ENCODE measurements around the gene ETV7.
"Not testable (repeated sequence)": the region's sequence is repeated elsewhere in the genome, so short reads cannot be mapped to it uniquely, and the experiment has no call there.

ETV7 gene

DNA sequence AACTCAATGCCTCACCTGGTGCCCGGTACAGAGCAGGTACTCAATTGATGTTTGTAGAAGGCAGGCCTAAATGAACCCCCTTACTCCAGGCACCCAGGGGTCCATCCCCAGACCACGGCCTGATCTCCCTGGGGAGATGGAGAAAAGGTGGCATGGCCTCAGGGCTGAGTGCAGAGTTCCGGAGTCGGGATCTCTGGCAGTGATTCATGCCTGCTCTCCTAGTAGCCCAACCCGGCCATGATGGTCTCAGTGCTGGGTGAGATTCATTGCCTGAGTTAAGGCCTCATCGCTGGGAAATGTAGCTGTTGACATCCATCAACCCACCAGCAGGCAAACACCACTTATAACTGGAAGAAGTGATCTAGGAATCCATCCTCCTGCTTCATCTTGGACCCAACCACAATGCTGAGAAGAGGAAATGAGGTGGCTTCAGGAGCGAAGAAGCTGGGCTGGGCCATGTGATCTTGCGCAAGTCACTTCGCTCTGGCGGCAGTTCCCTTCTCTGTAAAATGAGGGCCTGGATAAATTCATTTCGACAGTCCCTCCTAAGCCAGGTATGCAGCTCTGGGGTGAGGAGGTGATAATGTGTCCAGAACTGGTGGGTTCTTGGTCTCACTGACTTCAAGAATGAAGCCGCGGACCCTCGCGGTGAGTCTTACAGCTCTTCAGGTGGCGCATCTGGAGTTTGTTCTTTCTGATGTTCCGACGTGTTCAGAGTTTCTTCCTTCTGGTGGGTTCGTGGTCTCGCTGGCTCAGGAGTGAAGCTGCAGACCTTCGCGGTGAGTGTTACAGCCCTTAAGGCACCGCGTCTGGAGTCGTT is 24.7 kb downstream of the ETV7 start:
- DNase-seq: no peak

DNA sequence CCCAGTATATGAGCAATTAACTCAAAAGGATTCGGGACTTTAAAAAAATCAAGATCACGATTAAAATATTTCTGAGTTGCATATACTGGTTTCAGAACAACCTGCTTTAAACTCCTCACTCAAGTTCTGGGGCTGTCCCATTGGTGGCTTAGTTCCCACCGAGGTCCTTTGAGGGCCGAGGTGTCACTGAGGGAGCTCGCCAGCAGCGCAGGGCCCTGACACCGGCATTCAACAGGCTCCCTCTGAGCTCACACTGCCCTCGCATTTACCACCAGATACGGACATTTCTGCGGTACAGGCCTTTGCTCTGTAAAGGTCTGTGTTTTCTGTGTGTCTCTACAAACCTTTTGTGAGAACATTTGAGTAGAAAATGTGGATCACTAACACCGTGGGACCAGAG is 26.4 kb downstream of the ETV7 start:
- DNase-seq: no peak

DNA sequence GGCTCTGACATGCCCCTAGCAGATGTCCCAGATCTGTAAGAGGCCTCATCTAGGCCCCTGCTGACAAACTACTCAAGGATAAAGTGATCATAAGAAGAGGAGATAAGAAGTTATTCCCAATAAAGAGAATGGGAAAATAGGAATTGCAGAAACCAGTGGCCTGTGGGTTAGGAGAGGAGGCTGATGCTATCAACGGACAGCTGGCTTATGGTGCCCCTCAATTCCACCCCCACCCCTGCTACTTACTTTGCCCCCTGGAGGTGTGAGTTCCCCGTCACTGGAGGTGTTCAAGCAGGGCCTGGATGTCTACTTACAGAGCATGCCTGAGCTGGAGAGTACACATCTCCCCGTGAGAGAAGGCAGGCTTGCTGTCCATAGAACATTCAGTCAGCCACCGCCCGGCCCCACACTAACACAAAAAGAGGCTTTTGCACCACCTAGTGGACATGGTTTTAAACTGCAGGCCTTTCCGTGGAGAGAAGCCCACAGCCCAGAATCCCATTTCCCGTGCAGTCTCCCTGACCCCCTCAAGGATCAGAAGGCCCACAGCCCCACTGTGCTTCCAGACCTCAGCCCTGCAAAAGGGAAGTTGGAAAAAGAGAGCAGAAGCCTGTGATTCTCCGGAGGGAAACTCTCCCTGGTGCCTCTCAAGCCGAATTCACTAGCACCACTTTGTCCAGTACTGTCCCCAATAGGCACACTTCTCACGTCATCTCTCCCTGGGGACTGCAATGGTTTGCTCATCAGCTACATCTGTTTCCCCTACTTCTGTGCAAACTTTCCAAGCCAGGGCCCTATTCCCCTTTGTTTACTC is 27.0 kb downstream of the ETV7 start:
- peak; percentile 33 for DNase-seq

DNA sequence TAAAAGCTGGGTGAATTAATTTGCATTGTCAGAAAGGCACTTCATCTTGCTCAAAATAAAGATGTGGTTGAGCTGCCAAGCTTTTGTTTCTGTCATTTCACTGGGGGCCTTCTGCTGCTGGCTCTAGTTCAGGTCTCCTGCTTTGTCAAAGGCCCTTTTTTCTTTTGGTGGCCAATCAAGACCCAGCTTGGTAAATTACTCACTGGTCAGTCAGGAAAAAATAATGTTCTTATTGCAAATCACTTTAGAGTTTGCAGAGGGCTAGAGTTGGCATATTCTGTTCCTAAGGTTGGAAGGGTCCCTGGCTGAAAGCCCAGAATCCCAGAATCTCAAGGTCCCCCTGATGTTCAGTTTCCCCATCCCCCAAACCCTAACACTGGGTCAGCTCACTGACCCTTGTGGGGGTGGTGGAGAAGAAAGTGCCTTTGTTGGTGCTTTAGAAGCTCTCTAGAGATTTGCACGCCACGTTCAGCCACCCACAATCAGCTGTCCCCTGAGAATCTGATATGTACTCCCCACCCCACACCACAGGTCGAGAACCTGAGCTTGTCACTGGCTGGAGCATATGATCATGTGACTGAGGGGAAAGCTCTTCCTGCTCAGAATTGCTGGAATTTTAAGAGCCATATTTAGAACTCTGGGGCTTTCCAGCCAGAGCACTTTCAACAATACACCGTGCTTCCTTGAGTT is 29.1 kb downstream of the ETV7 start:
- no peak for DNase-seq

DNA sequence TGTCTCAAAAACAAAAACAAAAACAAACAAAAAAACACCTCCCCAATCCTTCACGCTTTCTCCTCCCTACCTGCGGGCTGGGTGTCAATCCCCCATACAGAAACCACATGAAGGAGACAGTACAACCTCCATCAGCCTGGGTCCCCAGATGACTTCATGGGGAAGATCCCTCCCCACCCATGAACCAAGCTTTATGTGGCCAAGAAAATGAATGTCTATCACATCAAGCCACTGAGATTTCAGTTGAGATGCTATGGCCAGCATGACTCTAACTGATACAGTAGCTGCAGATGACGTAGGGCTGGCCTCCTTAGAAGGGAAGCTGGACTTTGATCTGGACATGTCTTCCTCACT is 29.6 kb downstream of the ETV7 start:
- no peak for DNase-seq

DNA sequence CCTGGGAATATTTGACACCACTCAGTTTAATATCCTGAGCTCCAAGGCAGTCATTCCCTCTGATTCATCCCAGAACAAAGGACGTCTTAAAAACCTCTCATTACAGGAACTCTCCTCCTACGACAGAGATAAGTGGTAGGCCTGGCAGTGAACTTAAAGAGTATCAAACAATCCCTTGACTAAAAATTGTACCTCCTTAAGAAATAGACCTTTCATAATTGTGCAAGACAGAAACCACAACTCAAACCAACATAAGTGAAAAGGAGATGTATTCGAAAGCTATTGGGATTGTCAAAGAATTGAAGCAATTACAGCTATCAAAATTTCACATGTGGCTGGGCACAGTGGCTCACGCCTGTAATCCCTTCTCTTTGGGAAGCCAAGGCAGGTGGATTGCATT is 31.6 kb downstream of the ETV7 start:
- DNase-seq: no peak

DNA sequence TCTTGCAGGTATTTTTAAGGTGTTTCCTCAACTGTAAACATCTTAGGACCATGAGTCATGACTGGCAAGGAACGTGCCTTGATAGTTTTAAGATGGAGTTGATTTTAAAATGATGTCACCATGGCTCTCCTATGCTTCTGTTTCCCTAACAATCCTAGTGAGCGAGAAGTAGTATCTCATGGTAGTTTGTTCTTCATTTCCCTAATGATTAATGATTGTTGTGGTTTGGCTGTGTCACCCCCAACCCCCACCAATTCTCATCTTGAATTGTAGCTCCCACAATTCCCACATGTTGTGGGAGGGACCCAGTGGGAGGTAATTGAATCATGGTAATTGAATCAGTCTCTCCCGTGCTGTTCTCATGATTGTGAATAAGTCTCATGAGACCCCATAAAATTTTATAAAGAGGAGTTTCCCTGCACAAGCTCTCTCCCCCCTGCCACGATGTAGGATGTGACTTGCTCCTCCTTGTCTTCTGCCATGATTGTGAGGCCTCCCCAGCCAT is 34.0 kb downstream of the ETV7 start:
- DNase-seq: no peak

DNA sequence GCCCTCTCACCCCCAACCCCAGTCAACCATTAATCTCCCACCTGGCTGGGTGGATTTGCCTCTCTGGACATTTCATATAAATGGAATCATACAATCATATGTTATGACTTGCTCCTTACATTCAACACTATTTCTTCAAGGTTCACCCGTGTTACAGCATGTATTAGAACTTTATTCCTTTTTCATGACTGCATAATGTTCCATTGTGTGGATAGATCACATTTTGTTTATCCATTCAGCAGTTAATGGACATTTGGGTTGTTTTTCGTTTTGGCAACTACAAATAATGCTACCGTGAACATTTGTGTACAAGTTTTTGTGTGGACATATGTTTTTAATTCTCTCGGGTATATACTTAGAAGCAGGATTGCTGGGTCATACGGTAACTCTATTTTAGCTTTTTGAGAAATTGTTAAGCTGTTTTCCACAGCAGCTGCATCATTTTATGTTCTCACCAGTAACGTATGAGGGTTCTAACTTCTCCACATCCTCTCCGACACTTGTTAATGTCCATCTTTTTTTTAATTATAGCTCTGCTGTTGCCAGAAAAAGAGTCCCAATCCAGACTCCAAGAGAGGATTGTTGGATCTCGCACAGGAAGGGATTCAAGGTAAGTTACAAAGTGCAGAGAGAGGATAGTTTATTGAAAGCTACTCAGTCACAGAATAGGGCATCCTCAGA is 34.9 kb downstream of the ETV7 start:
- no peak for DNase-seq

DNA sequence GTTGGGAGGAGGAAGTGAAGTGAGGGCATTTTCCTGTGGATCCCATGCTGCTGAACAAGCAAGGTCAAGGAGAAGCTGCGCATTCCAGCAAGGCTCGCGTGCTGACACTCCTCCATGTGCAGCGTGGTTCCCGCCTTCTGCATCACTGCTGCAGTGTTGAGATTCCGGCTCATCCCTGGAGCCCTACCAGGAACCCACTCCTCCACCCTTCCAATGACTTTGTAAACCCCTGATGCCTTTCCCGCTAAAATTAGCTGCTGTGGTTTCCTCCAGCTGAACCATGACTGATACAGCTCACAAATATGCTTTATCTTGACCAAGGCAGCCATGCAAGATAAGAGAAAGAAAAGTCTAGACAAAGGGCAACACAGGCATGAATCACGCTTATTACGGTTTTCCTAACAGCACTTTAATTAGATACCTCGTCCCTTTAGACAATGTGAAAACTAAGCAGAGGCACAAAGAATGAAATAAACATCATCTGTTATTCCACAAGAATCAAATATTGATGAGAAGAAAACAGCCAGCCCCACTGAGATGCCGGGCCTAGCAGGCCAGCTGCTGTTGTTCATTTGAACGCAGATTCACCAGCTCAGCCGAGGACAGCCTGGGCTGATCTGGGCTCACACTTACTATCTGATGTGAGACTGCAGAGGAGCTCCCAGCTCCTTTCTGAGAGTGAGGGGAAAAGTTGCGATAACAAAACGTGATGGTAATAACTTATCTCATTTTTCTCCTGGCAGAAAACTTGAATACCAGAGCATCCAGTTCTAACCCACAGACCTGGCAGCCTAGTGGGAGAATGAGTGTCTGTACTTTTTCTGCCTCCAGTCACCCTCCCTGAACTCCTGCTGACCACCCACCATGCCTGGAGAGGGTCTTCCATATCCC is 36.5 kb downstream of the ETV7 start:
- no peak for DNase-seq

DNA sequence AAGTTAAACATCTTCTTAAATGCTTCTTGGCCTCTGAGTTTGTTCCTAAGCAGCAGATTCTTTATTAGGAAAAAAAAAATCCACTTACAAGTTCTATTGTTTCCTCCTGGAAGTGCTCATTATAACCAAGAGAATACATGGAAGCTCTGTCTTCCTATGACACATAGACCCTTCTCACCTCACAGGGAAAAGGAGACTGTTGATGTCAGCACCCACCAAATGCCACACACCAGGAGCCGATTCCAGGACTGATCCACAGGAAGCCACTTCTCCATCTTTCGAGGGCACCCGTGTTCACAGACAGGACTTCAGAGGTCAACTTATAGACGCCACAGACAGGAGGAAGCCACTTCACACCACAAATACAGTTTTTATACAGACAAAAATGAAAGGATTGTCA is 37.4 kb downstream of the ETV7 start:
- no peak for DNase-seq

DNA sequence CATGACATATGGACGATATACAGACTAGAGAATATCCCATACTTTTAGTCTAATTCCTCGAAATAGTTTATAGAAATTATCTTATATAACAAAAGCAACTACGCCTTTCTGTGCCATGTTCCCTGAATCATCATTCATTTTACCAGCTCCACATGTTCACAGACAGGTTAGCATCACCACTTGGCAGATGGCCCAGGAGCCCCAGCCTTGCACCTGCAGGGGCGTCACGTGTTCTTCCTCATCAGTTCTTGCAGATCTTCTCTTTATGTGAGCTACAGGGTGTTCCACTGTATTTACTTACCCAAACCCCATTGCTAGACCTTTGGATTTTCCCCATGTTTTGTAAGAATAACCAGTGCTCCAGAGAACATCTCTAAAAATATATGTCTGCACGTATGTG is 38.2 kb downstream of the ETV7 start:
- DNase-seq: peak; percentile 90

DNA sequence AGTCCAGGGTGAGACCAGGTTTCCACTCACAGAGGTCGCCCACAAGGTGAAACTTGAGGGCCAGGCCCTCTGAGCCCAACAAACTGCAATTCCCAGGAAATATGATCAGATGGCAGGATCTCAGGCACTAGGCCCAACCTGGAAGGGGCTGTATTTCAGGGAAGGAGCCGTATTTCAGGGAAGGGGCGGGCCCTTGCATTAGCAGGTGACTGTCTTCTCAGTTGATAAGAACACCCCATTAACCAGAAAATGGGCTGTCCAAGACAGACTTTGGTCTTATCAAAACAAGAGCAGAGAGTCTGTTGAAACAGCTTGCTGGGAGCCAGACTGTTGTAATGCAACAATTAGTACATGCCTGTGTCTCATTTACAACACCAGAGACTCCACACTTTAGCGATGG is 39.8 kb downstream of the ETV7 start:
- DNase-seq: no peak

DNA sequence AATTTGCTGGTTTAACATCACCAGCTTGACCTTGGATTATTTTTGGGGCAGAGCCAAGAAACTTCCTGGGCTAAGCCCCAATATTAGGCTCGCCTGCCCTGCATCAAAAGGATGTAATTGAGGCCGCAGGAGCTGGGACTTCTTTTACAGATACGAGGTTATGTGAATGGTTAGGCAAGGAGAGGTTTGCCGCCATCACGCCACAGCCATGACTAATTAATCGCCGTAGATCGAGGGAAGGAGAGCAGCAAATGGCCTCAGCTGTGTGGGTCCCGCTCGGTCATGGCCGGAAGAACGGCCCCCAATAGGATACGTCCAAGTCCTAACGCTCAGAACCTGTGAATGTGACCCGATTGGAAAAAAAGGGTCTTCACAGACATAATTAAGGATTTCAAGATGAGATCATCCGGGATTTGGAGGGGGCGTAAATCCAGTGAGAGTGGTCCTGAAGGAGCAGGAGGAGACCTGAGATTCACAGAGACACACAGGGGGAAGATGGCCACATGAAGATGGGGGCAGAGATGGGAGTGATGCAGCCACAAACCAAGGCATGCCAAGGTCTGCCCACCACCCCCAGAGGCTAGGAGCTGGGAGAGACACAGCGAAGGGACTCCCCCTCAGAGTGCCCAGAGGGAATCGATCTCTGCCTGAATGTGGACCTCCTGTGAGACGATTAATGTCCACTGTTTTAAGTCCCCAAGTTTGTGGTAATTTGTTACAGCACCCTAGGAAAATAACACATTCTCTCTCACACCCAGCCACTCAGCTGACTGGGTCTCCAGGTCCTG is 40.8 kb downstream of the ETV7 start:
- no peak for DNase-seq

DNA sequence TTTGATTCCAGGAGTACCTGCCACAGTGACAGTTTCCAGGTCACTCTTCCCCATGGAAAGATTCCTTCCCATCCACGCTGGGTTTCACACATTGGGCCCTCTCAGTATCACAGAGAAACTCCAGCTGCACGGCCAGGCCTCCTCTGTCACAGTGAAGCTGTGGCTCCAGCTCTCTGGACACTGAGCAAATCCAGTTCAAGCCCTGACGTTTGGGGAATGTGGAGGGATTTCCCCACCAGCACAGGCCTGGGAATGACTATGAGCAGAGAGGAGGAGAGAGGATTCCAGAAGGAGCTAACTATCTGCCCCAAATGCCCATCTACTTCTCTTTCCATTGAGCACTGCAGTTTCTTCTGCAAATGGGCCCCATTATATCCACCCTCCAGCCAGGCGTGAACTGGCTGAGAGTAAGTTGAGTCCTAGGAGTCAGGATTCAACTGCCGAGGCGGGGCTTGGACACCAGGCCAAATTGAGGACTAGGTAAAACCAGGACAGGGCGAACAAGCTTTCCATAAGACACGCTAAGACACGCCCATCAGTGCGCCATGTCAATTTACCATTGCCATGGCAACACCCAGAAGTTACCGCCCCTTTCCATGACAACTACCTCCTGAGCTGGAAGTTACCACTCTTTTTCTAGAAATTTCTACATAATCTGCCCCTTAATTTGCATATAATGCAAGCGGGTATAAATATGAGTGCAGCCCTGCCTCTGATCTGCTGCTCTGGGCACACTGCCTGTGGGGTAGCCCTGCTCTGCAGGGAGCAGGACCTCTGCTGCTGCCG is 41.6 kb downstream of the ETV7 start:
- DNase-seq: no peak

DNA sequence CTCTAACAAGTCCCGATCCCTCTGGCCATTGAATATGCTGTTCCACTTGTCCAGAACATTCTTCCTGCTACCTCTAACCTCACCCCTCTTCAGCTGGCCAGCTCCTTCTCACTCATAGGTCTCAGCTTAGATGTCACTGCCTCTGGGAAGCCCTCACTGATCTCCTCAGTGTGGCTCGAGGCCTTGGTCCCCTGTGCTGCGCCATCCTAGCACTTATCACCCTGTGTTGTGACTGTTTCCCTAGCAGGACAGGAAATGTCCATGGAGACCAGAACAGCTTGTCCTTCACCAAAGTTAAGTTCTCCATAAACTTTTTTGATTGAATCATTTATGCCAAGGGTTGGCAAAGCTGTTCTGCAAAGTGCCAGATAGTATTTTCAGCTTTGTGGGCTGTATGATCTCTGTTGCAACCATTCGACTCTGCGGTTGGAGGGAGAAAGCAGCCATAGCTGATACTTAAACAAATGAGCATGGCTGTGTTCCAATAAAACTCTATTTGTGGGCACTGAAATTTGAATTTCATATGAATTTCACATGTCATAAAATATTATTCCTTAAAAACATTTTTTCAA is 44.3 kb downstream of the ETV7 start:
- no peak for DNase-seq

DNA sequence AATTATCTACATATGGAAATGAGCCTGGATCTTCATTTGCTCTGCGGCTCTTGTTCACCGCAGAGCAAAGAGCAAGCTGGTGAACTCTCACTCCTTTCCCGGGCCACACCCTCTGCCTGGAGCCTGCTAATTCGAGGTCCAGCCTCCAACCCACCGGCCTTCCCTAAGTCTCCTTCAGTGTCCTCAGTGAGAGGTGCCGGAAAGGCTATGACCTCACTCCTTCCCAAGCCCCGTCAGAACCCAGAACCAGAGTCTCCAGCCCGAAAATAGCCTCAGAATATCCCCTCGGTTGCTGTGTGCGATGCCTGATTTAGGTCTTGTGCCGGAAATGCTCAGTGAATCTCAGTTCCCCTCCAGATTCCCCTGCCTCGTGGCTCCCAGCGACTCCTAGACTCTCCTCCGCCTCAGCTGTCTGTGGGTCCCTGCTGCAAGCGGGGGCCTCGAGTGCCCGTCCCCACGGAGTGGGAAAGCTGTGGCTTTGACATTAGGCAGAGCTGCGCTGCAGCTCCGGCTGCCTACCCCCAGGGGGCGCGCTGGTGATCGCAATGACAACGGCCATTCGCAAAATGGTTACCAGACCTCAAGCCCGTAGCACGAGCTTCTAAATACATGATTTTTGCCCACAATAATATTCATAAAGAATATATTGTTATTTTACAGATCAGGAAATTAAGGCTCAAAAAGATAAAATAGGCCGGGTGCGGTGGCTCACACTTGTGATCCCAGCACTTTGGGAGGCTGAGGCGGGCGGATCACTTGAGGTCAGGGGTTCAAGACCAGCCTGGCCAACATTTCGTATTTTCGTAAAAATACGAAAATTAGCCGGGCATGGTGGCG is 46.6 kb downstream of the ETV7 start:
- DNase-seq: no peak

DNA sequence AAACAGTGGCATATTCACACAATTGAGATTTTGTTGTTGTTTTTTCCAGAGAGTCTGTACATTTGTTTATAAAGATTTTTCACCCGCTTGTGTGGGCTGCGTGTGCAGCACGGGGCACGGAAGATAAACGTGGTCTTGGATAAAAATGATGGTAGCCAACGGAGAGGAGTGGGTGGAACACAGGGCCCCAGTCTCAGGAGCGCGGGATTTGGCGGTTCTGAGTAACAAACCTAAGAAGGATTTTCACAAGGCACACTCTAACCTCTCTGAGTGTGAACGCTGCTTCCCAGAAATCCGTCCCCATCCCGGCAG is 47.2 kb downstream of the ETV7 start:
- no peak for DNase-seq

DNA sequence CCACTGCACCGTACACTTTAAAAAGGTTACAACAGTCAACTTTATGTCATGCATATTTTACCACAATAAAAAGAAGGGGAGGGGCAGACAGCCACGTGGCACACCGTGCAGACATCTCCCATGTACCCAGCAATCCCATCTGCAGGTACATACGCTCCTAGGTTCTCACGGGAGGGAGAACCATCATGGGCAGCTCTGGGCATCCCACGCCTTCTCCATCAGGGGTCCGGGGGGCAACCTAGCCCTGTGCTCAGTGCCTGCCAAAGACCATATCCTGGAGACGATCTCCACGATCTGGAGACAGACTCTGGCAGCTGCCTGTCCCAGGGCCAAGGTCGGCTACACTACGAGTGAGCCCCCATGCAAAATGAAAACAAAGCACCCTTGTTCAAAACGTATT is 48.3 kb downstream of the ETV7 start:
- no peak for DNase-seq

DNA sequence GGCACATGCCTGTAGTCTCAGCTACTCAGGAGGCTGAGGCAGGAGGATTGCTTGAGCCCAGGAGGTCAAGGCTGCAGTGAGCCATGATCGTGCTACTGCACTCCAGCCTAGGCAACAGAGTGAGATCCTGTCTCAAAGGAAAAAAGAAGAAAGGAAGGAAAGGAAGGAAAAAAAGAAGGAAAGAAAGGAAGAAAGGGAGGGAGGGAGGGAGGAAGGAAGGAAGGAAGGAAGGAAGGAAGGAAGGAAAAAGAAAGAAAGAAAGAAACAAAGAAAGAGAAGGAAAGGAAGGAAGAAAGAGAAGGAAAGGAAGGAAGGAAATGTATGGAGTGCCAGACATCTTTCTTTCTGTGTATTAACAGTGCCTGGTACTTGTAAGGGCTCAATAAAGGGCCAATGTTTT is 49.2 kb downstream of the ETV7 start:
- not testable (repeated sequence) for DNase-seq

Measured in SHP77 treated with DMSO at 0.1 percent for 48 hours (cell line).